ENCODE measurements around the gene EMC1.
A peak's percentile ranks its signal among the peaks of the same experiment; 100 is the strongest.

Gene EMC1

GRCh38 chr1:19251305-19252196 lies at the start of gene EMC1, which contains the start of gene MRTO4:
TSS of gene EMC1 (minus strand) at chr1:19251524. CDS start at chr1:19251509, 15 bp downstream.
TSS of gene MRTO4 (plus strand) at chr1:19251805. CDS start at chr1:19251836, 31 bp downstream.
- Histone ChIP-seq H3K27ac (ENCODE audit: low read depth, low read length) (peak within 1 kb of the TSS; percentile 84), H3F3A (ENCODE audit: control insufficient read depth, insufficient read depth) (no peaks in the 10 kb centered on the region), H3K9me2 (replicated peaks; ENCODE audit: control insufficient read depth, low read length) (no peaks in the 10 kb centered on the region), H3K4me3 (ENCODE audit: low read length) (peak within 1 kb of the TSS; percentile 91), H3K9me3 (ENCODE audit: control insufficient read depth, insufficient read depth, low read length) (no peaks in the 10 kb centered on the region), H3K4me2 (ENCODE audit: low read length) (peak within 1 kb of the TSS; percentile 76), H3K36me3 (ENCODE audit: control insufficient read depth, low read length) (peaks cover 71% of the 10 kb centered on the region), H3K27me3 (ENCODE audit: control insufficient read depth, low read length) (no peaks in the 10 kb centered on the region), H3K4me1 (ENCODE audit: control insufficient read depth, low read length) (peaks cover 27% of the 10 kb centered on the region), H3K79me2 (ENCODE audit: control insufficient read depth, low read length) (peaks cover 96% of the 10 kb centered on the region), H4K20me1 (ENCODE audit: control insufficient read depth, insufficient read depth, low read depth, low read length) (peaks cover 23% of the 10 kb centered on the region)
- TF ChIP-seq CTCF (IDR thresholded peaks at IDR 0.05; ENCODE audit: low read depth, low read length, poor library complexity, severe bottlenecking) (no peak), EZH2phosphoT487 (IDR thresholded peaks at IDR 0.05; ENCODE audit: borderline replicate concordance, low read length) (no peak)

- H3K27ac ChIP-seq (ENCODE audit: low read depth, low read length) = no peak overlapping the region
- H3K4me3 ChIP-seq (ENCODE audit: low read length) = no peak overlapping the region
- H3F3A ChIP-seq (ENCODE audit: control insufficient read depth, insufficient read depth) = 0 out of 2 replicates have a peak, but pooled peaks cover 3% of the 10 kb centered on the region
- H4K20me1 ChIP-seq (ENCODE audit: control insufficient read depth, insufficient read depth, low read depth, low read length) = no peaks in the 10 kb centered on the region
- TF ChIP-seq EZH2phosphoT487 (IDR thresholded peaks at IDR 0.05; ENCODE audit: borderline replicate concordance, low read length) (no peak), CTCF (IDR thresholded peaks at IDR 0.05; ENCODE audit: low read depth, low read length, poor library complexity, severe bottlenecking) (no peak)
- H3K9me3 ChIP-seq (ENCODE audit: control insufficient read depth, insufficient read depth, low read length) = peaks cover 7% of the 10 kb centered on the region; the same call in 1 of the 2 replicates
- H3K36me3 ChIP-seq (ENCODE audit: control insufficient read depth, low read length) = peaks cover 17% of the 10 kb centered on the region
- no peak overlapping the region for H3K4me2 ChIP-seq (ENCODE audit: low read length)
- H3K79me2 ChIP-seq (ENCODE audit: control insufficient read depth, low read length) = no peaks in the 10 kb centered on the region
- no peaks in the 10 kb centered on the region for H3K9me2 ChIP-seq (replicated peaks; ENCODE audit: control insufficient read depth, low read length)
- H3K4me1 ChIP-seq (ENCODE audit: control insufficient read depth, low read length) = no peaks in the 10 kb centered on the region
- H3K27me3 ChIP-seq (ENCODE audit: control insufficient read depth, low read length) = no peaks in the 10 kb centered on the region
Measured at GRCh38 chr1:19300211-19300610, 48.9 kb upstream of the EMC1 start.

DNA sequence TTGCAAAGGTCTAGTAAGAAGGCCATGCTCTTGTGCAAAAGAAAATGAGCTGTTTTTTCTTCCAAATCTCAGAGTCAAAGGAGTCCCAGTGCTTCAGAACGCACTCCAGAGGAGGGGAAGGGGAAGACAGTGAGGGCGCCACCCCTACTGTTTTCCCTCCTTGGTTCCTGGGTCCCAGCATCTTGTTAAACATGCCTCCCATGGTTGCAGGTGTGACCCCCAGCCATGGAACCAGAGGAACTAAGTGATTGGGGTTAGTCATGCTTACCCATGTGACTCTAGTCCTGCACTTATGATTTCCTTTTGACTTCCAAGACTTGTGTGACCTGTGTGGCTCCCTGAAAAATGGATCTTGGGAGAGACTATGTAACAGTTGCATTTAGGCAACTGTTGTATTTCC lies 43.3 kb upstream of the EMC1 start:
- no peaks in the 10 kb centered on the region for H3K4me1 ChIP-seq (ENCODE audit: control insufficient read depth, low read length)
- H3K4me3 ChIP-seq (ENCODE audit: low read length) = no peak overlapping the region
- TF ChIP-seq EZH2phosphoT487 (IDR thresholded peaks at IDR 0.05; ENCODE audit: borderline replicate concordance, low read length) (no peak), CTCF (IDR thresholded peaks at IDR 0.05; ENCODE audit: low read depth, low read length, poor library complexity, severe bottlenecking) (no peak)
- H3K27ac ChIP-seq (ENCODE audit: low read depth, low read length) = no peak overlapping the region
- H3K27me3 ChIP-seq (ENCODE audit: control insufficient read depth, low read length) = no peaks in the 10 kb centered on the region; the same call in 1 of the 2 replicates
- no peaks in the 10 kb centered on the region for H3K9me2 ChIP-seq (replicated peaks; ENCODE audit: control insufficient read depth, low read length)
- no peaks in the 10 kb centered on the region for H3F3A ChIP-seq (ENCODE audit: control insufficient read depth, insufficient read depth)
- no peaks in the 10 kb centered on the region for H3K36me3 ChIP-seq (ENCODE audit: control insufficient read depth, low read length)
- H3K4me2 ChIP-seq (ENCODE audit: low read length) = no peak overlapping the region
- H3K9me3 ChIP-seq (ENCODE audit: control insufficient read depth, insufficient read depth, low read length) = peaks cover 18% of the 10 kb centered on the region
- H4K20me1 ChIP-seq (ENCODE audit: control insufficient read depth, insufficient read depth, low read depth, low read length) = no peaks in the 10 kb centered on the region
- no peaks in the 10 kb centered on the region for H3K79me2 ChIP-seq (ENCODE audit: control insufficient read depth, low read length)

Data from DOHH2 (cell line).